Keratinocyte (primary cell): ENCODE data around the gene HMCN2.

Experiments
- CTCF ChIP-seq, 3 experiments: IDR thresholded peaks in 1 of 3; conservative IDR thresholded peaks in 1 of 3; optimal IDR thresholded peaks in 1 of 3; 2 replicates in 2 of 3; 3 replicates in 1 of 3; pipeline versions ENCODE3 to v1.5.1; 2011; ENCODE audit warnings: low read length in 3 of 3, mild to moderate bottlenecking in 3 of 3, moderate library complexity in 2 of 3, control low read depth in 1 of 3, inconsistent platforms in 1 of 3; ENCODE audit not compliant: insufficient read depth in 2 of 3; ENCODE audit errors: extremely low read depth in 1 of 3
- EZH2 ChIP-seq: IDR thresholded peaks from one replicate; pipeline ENCODE4 v1.6.1; 2012; ENCODE audit warnings: inconsistent platforms, mild to moderate bottlenecking, low read length, moderate library complexity

- no peak for TF ChIP-seq CTCF (optimal IDR thresholded peaks at IDR 0.05 in 1 of 3, IDR thresholded peaks at IDR 0.05 in 1 of 3, conservative IDR thresholded peaks at IDR 0.05 in 1 of 3; ENCODE audit: extremely low read depth in 1 of 3, insufficient read depth in 2 of 3, low read length in 3 of 3)
- no peak for TF ChIP-seq EZH2
Measured at GRCh38 chr9:130352081-130352480, 86.5 kb downstream of the HMCN2 start.
